ENCODE measurements around the gene NEBL. TPM values are rescaled to one million over a fixed set of nuclear protein-coding genes. Genes with fewer than 3 reads are reported as not detected.

The NEBL gene
- total RNA-seq, 1 donor from 2014 or later: 805 TPM

DNA sequence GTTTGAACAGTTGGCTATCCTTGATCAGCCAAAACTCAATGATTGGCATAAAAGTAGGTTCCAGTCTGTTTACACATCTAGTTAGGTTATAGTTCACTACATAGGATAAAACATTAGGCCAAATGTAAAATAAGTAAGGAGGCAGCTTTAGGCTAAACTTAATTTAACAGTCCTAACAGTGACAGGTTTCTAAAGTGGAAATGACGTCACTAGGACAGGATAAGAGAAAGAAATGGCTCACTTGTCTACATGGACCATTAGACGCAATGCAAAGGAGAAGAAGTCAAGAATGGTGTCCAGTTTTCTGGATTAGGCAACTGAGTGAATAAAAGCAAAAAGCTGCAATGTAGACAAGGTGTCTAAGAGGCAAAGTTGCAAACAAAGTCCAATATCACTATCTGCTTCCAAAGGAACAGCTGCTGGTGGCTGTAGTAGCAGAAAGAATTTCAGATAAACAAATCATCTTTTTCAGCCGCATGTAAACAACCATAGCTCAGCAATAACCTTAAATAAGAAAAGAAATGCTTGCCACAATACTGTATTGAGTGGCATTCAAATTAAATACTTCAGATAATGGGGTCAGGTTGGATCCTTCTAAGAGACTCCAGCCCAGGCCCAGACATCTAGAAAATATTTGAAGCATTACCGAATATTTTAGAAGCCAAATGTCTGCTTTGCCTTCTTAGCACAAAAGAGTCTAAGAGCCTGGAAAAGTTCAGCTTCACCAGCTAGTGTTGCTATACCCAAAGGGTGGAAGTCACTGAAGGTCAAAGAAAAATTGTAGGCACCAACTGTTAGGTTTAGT, 154.2 kb downstream of the NEBL start:
- DNase-seq: no peak
- Histone ChIP-seq H3K27me3 (ENCODE audit: low read depth) (no peaks in the 10 kb centered on the region), H3K27ac (replicated peaks) (no peak overlapping the region), H3K9me3 (replicated peaks) (peaks cover 4% of the 10 kb centered on the region), H3K4me3 (no peak overlapping the region), H3K4me1 (no peaks in the 10 kb centered on the region), H3K36me3 (no peaks in the 10 kb centered on the region)
- intact Hi-C loops (cut with micrococcal nuclease): no loop called here
- TF ChIP-seq, protein P1, sequence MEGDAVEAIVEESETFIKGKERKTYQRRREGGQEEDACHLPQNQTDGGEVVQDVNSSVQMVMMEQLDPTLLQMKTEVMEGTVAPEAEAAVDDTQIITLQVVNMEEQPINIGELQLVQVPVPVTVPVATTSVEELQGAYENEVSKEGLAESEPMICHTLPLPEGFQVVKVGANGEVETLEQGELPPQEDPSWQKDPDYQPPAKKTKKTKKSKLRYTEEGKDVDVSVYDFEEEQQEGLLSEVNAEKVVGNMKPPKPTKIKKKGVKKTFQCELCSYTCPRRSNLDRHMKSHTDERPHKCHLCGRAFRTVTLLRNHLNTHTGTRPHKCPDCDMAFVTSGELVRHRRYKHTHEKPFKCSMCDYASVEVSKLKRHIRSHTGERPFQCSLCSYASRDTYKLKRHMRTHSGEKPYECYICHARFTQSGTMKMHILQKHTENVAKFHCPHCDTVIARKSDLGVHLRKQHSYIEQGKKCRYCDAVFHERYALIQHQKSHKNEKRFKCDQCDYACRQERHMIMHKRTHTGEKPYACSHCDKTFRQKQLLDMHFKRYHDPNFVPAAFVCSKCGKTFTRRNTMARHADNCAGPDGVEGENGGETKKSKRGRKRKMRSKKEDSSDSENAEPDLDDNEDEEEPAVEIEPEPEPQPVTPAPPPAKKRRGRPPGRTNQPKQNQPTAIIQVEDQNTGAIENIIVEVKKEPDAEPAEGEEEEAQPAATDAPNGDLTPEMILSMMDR (IDR thresholded peaks at IDR 0.05; ENCODE audit: borderline replicate concordance): no peak

DNA sequence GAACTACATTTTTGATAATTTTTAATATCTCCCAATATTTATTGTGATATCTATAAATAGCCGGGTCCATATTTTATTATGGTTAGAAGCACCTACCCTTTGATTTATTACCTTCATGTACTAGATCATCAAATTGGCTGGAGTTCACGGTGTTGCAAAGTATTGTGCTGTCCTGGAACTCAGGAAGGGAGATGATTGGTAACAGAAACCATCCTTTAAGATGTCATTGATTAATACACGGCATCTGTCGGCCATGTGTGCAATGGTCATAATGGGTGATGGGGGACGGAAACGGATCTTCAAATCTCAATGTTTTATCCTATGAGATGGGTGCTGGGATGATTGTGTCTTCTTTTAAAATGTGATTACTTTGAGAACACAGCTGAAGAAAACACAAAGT, 157.0 kb downstream of the NEBL start:
- H3K27ac ChIP-seq (replicated peaks): no peak overlapping the region
- H3K27me3 ChIP-seq (ENCODE audit: low read depth): no peaks in the 10 kb centered on the region
- intact Hi-C loops (cut with micrococcal nuclease): no loop called here
- DNase-seq: no peak
- no peaks in the 10 kb centered on the region for H3K36me3 ChIP-seq
- H3K4me1 ChIP-seq: no peaks in the 10 kb centered on the region
- no peaks in the 10 kb centered on the region for H3K9me3 ChIP-seq (replicated peaks)
- TF ChIP-seq, protein P1 (IDR thresholded peaks at IDR 0.05; ENCODE audit: borderline replicate concordance): no peak
- H3K4me3 ChIP-seq: no peak overlapping the region

DNA sequence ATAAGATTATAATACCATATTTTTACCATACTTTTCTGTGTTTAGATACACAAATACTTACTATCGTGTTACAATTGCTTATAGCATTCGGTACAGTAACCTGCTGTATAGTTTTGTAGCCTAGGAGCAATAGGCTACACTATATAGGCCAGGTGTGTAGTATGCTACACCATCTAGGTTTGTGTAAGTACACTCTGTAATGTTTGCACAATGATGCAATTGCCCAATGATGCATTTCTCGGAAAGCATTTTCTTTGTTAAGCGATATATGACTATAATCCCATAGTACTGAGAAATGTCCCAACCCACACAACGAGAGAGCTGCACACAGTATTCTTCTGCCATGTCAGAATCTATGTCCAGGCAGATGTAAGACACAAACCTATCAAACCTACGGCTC, 160.0 kb downstream of the NEBL start:
- no peaks in the 10 kb centered on the region for H3K4me1 ChIP-seq

More for the DNA sequence above, 160.0 kb downstream of the NEBL start:
- no peak for DNase-seq
- no peak overlapping the region for H3K27ac ChIP-seq (replicated peaks)
- H3K4me3 ChIP-seq: no peak overlapping the region
- peaks cover 5% of the 10 kb centered on the region for H3K9me3 ChIP-seq (replicated peaks)
- intact Hi-C loops (cut with micrococcal nuclease): no loop called here
- TF ChIP-seq, protein P1 (IDR thresholded peaks at IDR 0.05; ENCODE audit: borderline replicate concordance): no peak
- no peaks in the 10 kb centered on the region for H3K36me3 ChIP-seq
- H3K27me3 ChIP-seq (ENCODE audit: low read depth): no peaks in the 10 kb centered on the region

Measured in left ventricle myocardium inferior (tissue), 1 donor.